Measurements from ENCODE around the gene SLC8B1.

SLC8B1 gene

DNA sequence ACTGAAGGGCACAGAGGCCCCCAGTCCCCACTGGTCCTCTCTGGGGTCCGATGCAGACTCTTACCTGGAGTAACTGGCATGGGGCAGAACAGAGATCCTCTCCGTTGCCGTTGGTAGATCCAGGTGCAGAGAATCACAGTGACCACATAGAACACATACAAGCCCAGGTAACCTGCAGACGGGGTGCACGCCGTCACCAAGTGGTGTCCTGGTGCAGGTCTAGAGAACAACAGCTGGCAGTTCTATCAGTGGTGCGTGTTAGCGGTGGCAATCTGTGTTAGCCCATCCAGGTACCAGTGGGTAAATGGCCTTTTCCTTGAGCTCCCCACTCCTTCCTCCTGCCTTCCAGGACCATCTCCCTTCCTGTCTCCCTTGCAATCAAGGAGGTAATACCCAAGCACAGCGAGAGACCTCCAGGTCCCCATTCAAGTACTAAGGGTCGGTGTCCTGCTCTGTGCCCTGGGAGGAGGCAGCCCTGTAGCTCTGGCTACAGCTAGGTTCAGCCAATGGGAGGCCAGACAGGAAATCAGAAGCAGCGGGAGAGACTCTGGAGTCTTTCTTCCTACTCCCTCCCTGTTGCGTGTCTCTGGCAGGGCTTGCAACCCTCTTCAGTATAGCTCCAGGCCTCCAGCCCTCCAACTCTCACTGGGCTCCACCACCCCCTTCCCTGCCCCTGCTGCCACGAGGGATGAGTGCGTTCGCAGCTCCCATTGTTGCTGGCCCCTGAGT, 15.8 kb downstream of the SLC8B1 start:
- no peak overlapping the region for H3K27ac Mint-ChIP-seq
- H3K27me3 Mint-ChIP-seq: no peaks in the 10 kb centered on the region
- DNase-seq (no peak), ATAC-seq (peak; percentile 22)
- H3K36me3 Mint-ChIP-seq (ENCODE audit: low read depth): peaks cover 27% of the 10 kb centered on the region
- H3K4me1 Mint-ChIP-seq: peaks cover 4% of the 10 kb centered on the region
- no peak overlapping the region for H3K4me3 Mint-ChIP-seq
- H3K9me3 Mint-ChIP-seq: no peaks in the 10 kb centered on the region

DNA sequence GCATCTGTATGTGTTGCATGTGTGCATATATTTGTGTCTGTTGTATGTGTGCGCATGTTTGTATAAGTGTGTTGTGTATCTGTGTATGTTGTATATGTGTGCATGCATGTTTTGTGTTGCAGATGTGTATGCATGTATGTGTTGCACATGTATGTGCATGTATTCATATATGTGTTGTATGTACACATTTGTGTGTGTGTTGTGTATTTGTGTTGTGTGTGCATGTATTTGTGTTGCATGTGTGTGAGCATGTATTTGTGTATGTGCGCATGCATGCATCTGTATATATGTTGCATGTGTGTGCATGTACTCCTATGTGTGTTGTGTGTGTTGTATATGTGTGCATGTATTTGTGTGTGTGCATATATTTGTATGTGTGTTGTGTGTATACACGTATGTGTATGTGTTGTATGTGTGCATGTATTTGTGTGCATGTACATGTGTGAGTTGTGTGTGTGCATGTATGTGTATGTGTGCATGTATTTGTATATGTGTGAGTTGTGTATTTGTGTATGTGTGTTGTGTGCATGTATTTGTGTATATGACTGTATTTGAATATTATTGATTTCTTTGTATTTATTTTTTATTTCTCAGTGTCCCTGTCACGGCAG, 16.8 kb downstream of the SLC8B1 start:
- Mint-ChIP-seq H3K27me3 (no peaks in the 10 kb centered on the region), H3K36me3 (ENCODE audit: low read depth) (peaks cover 24% of the 10 kb centered on the region), H3K4me1 (no peaks in the 10 kb centered on the region), H3K27ac (no peak overlapping the region), H3K4me3 (no peak overlapping the region), H3K9me3 (no peaks in the 10 kb centered on the region)
- ATAC-seq (no peak), DNase-seq (no peak)

DNA sequence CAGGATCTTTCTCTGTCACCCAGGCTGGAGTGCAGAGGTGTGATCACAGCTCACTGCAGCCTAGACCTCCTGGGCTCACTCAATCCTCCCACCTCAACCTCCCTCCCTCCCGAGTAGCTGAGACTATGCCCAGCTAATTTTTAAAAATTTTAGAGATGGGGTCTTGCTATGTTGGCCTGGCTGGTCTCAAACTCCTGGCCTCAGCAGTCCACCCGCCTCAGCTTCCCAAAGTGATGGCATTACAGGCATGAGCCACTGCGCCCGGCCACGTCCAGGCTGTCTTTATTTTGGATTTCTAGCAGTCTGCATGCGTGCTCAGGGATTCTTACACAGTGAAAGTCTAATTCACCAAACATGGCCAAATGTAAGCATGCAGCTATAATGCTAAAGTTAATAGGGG, 17.8 kb downstream of the SLC8B1 start:
- ATAC-seq (no peak), DNase-seq (no peak)
- H3K36me3 Mint-ChIP-seq (ENCODE audit: low read depth): peaks cover 19% of the 10 kb centered on the region
- H3K4me3 Mint-ChIP-seq: no peak overlapping the region
- no peaks in the 10 kb centered on the region for H3K9me3 Mint-ChIP-seq
- no peak overlapping the region for H3K27ac Mint-ChIP-seq
- H3K27me3 Mint-ChIP-seq: no peaks in the 10 kb centered on the region
- no peaks in the 10 kb centered on the region for H3K4me1 Mint-ChIP-seq

DNA sequence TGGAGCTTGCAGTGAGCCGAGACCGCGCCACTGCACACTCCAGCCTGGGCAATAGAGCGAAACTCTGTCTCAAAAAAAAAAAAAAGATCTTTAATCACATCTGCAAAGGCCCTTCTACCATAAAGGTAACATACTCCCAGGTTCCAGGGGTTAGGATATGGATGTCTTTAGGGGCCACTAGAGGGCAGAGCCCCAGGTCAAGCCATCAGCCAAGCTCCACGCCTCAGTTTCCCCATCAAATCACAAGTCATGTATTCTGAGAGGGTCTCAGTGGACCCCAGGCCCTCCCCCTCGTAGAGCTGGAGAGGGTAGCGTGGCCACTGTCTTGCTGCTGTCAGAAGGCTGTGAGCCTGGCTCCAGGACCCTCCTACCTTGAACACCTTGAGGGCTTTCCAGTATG, 18.8 kb downstream of the SLC8B1 start:
- no peaks in the 10 kb centered on the region for H3K9me3 Mint-ChIP-seq
- no peak for DNase-seq
- peaks cover 17% of the 10 kb centered on the region for H3K36me3 Mint-ChIP-seq (ENCODE audit: low read depth)
- no peaks in the 10 kb centered on the region for H3K27me3 Mint-ChIP-seq
- no peaks in the 10 kb centered on the region for H3K4me1 Mint-ChIP-seq
- H3K27ac Mint-ChIP-seq: no peak overlapping the region
- no peak overlapping the region for H3K4me3 Mint-ChIP-seq
- ATAC-seq: no peak

DNA sequence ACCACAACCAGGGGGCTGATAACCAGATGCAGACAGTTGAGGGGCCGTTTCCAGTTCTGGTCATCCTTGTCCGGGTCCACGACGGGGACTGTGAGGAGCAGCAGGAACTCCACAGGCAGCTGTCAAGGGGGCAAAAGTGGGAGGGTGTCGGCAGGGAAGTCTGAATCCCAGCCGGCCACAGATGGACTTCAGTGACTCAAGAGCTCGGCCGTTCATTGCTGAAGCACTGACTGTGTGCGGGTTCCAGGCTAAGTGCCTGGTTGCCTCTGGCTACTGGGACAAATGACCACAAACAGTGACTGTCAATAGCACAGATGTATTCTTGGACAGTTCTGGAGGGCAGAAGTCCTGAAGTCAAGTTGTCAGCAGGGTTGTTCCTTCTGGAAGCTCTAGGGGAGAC, 19.6 kb downstream of the SLC8B1 start:
- DNase-seq (no peak), ATAC-seq (no peak)
- Mint-ChIP-seq H3K36me3 (ENCODE audit: low read depth) (peaks cover 14% of the 10 kb centered on the region), H3K4me1 (no peaks in the 10 kb centered on the region), H3K9me3 (no peaks in the 10 kb centered on the region), H3K27me3 (no peaks in the 10 kb centered on the region), H3K4me3 (no peak overlapping the region), H3K27ac (no peak overlapping the region)

DNA sequence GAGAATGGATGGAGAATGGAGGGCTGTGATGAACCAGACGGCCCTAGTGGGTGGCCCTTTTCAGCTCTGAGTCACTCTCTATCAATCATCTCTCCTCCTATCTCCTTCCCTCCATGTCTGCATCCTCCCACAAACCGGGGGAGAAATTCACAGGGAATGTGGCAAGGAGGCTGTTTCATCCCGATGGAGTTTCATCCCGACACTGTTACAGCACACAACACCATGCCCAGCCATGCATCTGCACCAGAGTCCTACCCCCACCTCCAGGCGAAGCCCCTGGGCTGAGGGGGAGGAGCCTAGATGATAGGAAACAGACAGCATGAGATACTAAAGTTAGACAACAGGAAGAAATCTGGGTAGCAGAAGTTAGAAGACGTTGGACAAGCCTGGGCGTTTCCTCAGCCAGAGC, 20.8 kb downstream of the SLC8B1 start:
- Mint-ChIP-seq H3K9me3 (no peaks in the 10 kb centered on the region), H3K27ac (no peak overlapping the region), H3K27me3 (no peaks in the 10 kb centered on the region), H3K4me3 (no peak overlapping the region), H3K36me3 (ENCODE audit: low read depth) (peaks cover 14% of the 10 kb centered on the region), H3K4me1 (no peaks in the 10 kb centered on the region)
- DNase-seq (no peak), ATAC-seq (no peak)

DNA sequence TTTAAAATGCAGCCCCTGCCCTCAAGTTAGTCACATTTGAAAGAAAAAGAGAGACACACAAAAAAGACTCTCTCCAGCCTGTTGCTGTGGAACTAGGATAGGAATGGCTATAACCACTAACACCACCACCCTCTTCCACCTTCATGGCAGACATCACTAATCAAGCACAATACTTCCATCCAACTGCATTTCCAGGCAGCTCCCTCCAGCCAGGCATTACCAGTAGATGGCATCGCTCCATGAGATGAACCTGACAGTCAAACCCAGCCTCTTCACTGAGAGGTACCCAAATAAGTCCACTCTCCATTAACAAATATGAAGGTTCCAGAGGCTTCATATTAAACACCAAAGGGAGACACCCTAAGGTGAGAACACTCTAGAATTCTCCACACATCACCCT, 24.4 kb downstream of the SLC8B1 start:
- Mint-ChIP-seq H3K9me3 (no peaks in the 10 kb centered on the region), H3K36me3 (ENCODE audit: low read depth) (peaks cover 10% of the 10 kb centered on the region), H3K27me3 (no peaks in the 10 kb centered on the region), H3K4me1 (no peaks in the 10 kb centered on the region), H3K4me3 (no peak overlapping the region), H3K27ac (no peak overlapping the region)
- ATAC-seq (no peak), DNase-seq (no peak)

DNA sequence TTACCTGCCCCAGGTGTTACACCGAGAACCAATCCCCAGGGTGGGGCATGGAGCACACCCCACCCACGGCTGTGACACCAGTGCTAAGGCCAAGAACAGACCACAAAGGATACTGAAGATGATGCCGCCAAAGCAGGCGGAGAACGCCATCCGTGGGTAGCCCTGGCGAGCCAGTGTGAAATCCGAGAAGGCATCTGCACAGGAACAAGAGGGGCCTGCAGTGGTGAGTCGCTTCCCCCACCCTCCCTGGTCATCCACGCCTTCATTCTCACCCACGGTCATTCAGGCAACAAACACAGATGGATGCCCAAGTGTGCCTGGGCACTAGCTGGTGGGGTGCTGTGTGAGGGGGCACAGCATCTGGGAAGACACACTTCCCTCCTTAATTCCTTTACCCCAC, 28.5 kb downstream of the SLC8B1 start:
- no peak overlapping the region for H3K4me3 Mint-ChIP-seq
- no peak for ATAC-seq
- H3K27ac Mint-ChIP-seq: no peak overlapping the region
- peaks cover 8% of the 10 kb centered on the region for H3K4me1 Mint-ChIP-seq
- H3K36me3 Mint-ChIP-seq (ENCODE audit: low read depth): peaks cover 12% of the 10 kb centered on the region
- H3K27me3 Mint-ChIP-seq: no peaks in the 10 kb centered on the region
- DNase-seq: no peak
- no peaks in the 10 kb centered on the region for H3K9me3 Mint-ChIP-seq

DNA sequence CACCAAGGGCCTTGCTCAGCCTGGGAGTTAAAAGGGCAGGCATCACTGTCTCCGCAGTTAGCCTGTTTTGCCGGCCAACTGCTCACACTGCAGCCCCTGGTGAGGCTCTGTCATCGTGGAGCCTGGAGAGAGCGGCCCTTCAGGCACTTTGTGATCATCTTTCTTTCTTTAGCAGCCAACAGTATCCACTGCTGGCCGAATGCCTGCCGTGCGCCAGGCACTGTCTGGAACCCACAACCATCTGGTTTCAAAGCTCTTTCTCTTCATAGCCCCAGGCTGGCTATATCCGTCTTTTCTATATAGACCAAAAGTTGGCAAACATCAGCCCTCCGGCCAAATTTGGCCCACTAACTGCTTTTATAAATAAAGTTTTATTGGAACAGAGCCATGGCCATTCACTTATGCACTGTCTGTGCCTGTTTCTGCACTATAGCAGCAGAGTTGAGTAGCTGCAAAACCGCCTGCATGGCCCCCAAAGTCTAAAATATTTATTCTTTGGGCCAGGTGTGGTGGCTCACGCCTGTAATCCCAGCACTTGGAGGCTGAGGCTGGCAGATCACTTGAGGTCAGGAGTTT, 29.5 kb downstream of the SLC8B1 start:
- Mint-ChIP-seq H3K4me3 (no peak overlapping the region), H3K36me3 (ENCODE audit: low read depth) (peaks cover 12% of the 10 kb centered on the region), H3K9me3 (no peaks in the 10 kb centered on the region), H3K27me3 (no peaks in the 10 kb centered on the region), H3K4me1 (peaks cover 8% of the 10 kb centered on the region), H3K27ac (no peak overlapping the region)
- no peak for ATAC-seq
- DNase-seq: no peak

DNA sequence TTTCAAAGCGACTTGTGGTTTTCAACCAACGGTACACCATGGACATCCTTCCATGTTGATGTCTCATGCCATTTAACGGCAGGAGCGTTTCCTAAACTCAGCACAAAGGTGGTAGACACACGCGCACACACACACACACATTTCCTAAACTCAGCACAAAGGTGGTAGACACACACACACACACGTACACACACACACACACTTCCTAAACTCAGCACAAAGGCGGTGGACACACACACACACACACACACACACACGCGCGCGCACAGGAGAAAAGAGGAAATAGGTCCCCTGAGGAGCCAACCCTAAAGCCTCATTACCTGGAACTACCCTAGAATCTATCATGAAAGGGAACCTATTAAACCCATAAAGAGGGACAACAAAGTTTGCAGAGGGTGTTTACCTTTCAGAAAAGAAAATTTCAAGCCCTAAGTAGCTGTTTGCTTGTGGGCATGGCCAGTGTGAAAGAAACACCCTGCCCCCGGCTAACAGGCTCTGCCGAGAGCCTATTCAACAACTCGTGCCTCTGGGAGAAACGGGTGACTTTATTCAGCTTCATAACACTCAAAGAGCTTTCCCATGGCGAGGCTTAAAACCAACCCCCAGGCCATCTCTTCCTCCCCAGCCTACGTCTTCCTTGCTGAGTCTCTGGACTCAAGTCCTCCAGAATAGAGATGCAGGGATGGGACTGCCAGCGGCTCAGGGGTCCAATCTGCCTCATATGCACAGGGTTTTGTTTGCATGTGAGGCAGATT, 31.8 kb downstream of the SLC8B1 start:
- Mint-ChIP-seq H3K9me3 (no peaks in the 10 kb centered on the region), H3K4me1 (peaks cover 8% of the 10 kb centered on the region), H3K27me3 (no peaks in the 10 kb centered on the region), H3K36me3 (ENCODE audit: low read depth) (peaks cover 10% of the 10 kb centered on the region), H3K27ac (peak overlapping the region; percentile 52), H3K4me3 (no peak overlapping the region)
- DNase-seq (no peak), ATAC-seq (no peak)

DNA sequence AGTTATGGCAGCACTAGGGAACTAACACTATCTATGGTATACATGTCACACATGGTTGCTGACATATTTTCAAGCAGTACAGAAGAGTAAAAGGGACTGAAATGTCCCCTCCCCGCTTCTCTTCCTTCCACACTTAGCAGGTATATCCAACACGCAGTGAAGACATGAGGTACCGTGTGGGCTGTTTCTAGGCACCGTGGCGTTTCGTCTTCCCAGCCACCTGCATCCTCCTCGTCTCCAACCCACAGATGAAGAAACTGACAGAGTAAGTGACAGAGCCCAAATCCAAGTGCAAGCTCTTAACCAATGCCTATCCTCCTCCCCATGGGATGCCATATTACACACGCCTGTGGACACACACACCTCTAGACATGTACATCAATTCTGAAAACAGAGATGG, 32.4 kb downstream of the SLC8B1 start:
- no peak for ATAC-seq
- Mint-ChIP-seq H3K27me3 (no peaks in the 10 kb centered on the region), H3K9me3 (no peaks in the 10 kb centered on the region), H3K36me3 (ENCODE audit: low read depth) (peaks cover 10% of the 10 kb centered on the region), H3K27ac (peak overlapping the region; percentile 52), H3K4me3 (no peak overlapping the region), H3K4me1 (peaks cover 8% of the 10 kb centered on the region)
- DNase-seq: no peak

DNA sequence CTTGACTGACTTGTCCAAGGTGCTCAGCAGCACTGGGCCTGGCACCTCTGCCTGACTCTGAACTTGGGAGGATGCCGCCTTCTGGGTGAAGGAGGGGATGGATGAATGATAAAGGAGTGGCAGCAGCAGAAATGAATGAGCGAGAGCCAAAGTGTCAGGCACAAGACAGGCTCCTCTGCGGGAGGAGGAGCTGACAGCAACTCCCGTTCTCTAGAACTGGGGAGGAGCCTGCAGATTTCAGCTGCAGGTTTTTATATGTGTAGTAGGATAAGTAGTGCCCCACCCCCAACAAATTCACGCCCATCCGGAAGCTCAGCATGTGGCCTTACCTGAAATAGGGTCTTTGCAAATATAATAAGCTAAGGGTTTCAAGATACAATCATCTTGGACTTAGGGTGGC, 33.1 kb downstream of the SLC8B1 start:
- Mint-ChIP-seq H3K27ac (no peak overlapping the region), H3K27me3 (no peaks in the 10 kb centered on the region), H3K9me3 (no peaks in the 10 kb centered on the region), H3K36me3 (ENCODE audit: low read depth) (peaks cover 7% of the 10 kb centered on the region), H3K4me1 (peaks cover 8% of the 10 kb centered on the region), H3K4me3 (no peak overlapping the region)
- DNase-seq (no peak), ATAC-seq (no peak)

DNA sequence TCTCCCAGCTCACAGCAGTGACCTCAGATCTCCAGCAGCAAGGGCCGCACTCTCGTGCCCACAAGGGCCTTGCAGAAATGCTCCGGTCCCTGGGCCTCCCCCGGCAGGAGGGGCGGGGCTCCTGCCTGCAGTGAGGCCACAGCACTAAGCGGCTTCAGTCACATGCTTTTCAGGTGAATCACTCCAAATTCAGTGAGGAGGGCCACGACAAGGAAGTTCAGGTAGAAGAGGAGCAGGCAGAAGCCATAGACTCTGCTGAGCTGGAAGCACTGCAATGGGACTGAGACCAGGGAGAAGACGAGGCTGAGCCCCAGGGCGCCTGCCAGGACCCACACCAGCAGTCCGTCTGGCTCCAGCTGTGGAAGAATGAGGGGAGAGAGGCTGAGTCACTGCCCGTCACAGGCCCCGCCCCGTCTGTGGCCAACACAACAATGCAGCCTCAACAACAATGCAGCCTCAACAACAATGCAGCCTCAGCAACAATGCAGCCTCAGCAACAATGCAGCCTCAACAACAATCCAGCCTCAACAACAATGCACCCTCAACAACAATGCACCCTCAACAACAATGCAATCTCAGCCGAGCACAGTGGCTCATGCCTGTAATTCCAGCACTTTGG, 35.2 kb downstream of the SLC8B1 start:
- no peak for ATAC-seq
- DNase-seq: no peak
- Mint-ChIP-seq H3K27ac (no peak overlapping the region), H3K36me3 (ENCODE audit: low read depth) (peaks cover 3% of the 10 kb centered on the region), H3K4me3 (no peak overlapping the region), H3K4me1 (peaks cover 8% of the 10 kb centered on the region), H3K9me3 (no peaks in the 10 kb centered on the region), H3K27me3 (no peaks in the 10 kb centered on the region)

DNA sequence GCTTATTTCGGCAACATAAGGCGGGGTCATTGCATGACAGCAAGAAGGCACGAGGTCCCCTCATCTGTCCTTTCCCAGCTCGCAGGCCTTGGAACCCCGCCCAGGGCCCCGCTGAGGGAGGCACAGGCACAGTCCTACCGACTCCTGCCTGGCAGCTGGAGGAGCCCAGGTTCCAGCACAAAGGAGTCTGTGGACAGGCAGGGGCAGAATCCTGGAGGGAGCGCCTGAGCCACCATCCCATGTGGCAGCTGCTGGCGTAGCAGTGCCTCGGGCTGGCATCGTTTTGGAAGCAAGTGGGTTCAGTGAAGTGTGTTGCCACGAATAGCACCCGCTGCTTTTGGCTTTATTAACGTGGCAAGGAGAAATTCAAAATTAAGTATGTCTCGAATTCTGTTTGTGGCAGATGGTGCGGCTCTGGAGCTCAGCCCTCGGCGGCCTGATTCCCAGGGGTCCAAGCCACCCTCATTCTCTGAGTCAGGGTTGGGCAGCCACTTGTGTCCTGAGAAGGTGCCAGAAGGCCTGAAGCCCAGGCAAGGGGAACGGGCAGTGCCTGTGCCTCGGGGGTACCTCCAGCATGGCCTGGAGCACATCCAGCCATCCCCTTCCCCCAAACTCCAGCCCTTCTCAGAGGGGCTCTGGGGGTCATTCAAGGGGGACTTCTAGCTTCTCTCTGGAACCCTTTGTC, 35.9 kb downstream of the SLC8B1 start:
- DNase-seq: no peak
- no peaks in the 10 kb centered on the region for H3K9me3 Mint-ChIP-seq
- no peak for ATAC-seq
- no peaks in the 10 kb centered on the region for H3K27me3 Mint-ChIP-seq
- peaks cover 8% of the 10 kb centered on the region for H3K4me1 Mint-ChIP-seq
- peaks cover 3% of the 10 kb centered on the region for H3K36me3 Mint-ChIP-seq (ENCODE audit: low read depth)
- H3K4me3 Mint-ChIP-seq: no peak overlapping the region
- H3K27ac Mint-ChIP-seq: no peak overlapping the region

Measured in activated naive CD8-positive, alpha-beta T cell treated with anti-CD3 and anti-CD28 coated beads, Interleukin-2, amount 50 U/mL, for 24 hours (primary cell).